Measurements from ENCODE around the gene NAV2.

- TF ChIP-seq, protein P1, sequence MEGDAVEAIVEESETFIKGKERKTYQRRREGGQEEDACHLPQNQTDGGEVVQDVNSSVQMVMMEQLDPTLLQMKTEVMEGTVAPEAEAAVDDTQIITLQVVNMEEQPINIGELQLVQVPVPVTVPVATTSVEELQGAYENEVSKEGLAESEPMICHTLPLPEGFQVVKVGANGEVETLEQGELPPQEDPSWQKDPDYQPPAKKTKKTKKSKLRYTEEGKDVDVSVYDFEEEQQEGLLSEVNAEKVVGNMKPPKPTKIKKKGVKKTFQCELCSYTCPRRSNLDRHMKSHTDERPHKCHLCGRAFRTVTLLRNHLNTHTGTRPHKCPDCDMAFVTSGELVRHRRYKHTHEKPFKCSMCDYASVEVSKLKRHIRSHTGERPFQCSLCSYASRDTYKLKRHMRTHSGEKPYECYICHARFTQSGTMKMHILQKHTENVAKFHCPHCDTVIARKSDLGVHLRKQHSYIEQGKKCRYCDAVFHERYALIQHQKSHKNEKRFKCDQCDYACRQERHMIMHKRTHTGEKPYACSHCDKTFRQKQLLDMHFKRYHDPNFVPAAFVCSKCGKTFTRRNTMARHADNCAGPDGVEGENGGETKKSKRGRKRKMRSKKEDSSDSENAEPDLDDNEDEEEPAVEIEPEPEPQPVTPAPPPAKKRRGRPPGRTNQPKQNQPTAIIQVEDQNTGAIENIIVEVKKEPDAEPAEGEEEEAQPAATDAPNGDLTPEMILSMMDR (IDR thresholded peaks at IDR 0.05), result no peak
- TF ChIP-seq POLR2A (IDR thresholded peaks at IDR 0.05), result no peak
Observed at GRCh38 chr11:20005747-20006146, 293.1 kb downstream of the NAV2 start.

Data from body of pancreas (tissue), 4 donors.